GM10248 (cell line): ENCODE data around the gene C16orf92.

ENCODE experiments used
- CTCF ChIA-PET: fragments of 300-600 bp; sonication (Branson Sonifier 250); formaldehyde crosslinking; extraction: SDS; loops from one replicate; lab custom pipeline; 2021; ENCODE audit warnings: antibody characterized with exemption; lab: Yijun Ruan, JAX
- POLR2A ChIA-PET: fragments of 350-650 bp; sonication (Branson Sonifier 250); formaldehyde crosslinking; extraction: SDS; loops from one replicate; lab custom pipeline; 2020; ENCODE audit warnings: antibody characterized with exemption; lab: Yijun Ruan, JAX
- DNase-seq: peaks from one replicate; pipeline ENCODE4 v3.0.0; 2012; ENCODE audit errors: extremely low spot score
- TF ChIP-seq, protein P1 (sequence below): IDR thresholded peaks from 2 replicates; pipeline ENCODE4 v1.5.1; 2012; ENCODE audit warnings: mild to moderate bottlenecking, low read depth; ENCODE audit errors: extremely low read depth, missing control alignments, control extremely low read depth

Gene C16orf92

DNA sequence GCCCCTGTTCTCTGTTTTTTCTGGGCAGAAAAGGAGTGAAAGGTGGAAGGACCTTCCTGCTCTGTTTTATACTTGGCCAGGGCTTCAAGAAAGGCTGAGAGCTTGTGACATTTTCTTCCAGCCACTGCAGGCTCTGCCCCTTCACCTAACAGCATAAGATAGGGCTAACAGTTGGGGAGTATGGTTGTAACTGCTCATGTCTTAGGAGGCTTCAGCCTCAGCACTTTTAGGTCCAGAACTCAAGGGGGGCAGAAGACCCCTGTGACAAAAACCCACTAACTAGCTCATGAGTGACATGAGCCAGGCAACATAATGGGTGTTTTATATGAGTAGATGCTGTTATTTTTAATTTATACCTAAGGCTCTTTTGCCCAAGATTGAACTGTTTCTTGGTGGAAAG, 47.5 kb downstream of the C16orf92 start:
- DNase-seq, result no peak
- CTCF ChIA-PET, result interaction anchor here (1.0 to 3.5 kb wide), 2 partner anchors 21 to 23 kb away, joined by 3 to 21 read pairs; partner anchors contain the start of gene TBX6
- POLR2A ChIA-PET, result interaction anchor here (0.7 kb wide), 1 partner anchor 804 kb away, joined by 4 read pairs; no protein-coding TSS in a partner anchor
- TF ChIP-seq, protein P1, sequence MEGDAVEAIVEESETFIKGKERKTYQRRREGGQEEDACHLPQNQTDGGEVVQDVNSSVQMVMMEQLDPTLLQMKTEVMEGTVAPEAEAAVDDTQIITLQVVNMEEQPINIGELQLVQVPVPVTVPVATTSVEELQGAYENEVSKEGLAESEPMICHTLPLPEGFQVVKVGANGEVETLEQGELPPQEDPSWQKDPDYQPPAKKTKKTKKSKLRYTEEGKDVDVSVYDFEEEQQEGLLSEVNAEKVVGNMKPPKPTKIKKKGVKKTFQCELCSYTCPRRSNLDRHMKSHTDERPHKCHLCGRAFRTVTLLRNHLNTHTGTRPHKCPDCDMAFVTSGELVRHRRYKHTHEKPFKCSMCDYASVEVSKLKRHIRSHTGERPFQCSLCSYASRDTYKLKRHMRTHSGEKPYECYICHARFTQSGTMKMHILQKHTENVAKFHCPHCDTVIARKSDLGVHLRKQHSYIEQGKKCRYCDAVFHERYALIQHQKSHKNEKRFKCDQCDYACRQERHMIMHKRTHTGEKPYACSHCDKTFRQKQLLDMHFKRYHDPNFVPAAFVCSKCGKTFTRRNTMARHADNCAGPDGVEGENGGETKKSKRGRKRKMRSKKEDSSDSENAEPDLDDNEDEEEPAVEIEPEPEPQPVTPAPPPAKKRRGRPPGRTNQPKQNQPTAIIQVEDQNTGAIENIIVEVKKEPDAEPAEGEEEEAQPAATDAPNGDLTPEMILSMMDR, result no peak
